Myocyte (in vitro differentiated cells): ENCODE results near the gene SAMD1. TPM values are rescaled to one million over a fixed set of nuclear protein-coding genes. Genes with fewer than 3 reads are reported as not detected.
A peak's percentile ranks its signal among the peaks of the same experiment; 100 is the strongest.
"Not testable (repeated sequence)": the region's sequence is repeated elsewhere in the genome, so short reads cannot be mapped to it uniquely, and the experiment has no call there.

Experiments
- DNase-seq: peaks from one replicate; pipeline ENCODE4 v3.0.0-alpha.2; 2012; ENCODE audit warnings: low read depth
- total RNA-seq: library from RNA; depleted of rRNA; stranded (reverse); fragments of >200 nt; gene quantifications from 2 replicates; pipeline ENCODE4 v1.2.3, GENCODE V29; 2014

The SAMD1 gene
- total RNA-seq, 1 donor from 2014 or later = 41.0 TPM

- no peak for DNase-seq
Observed at GRCh38 chr19:14061751-14062557, 28.6 kb downstream of the SAMD1 start, which contains the start of gene PALM3. TSS of gene PALM3 (minus strand) at chr19:14062076. CDS start at chr19:14061980, 96 bp downstream.

GRCh38 chr19:14061081-14061749 lies 29.3 kb downstream of the SAMD1 start:
- DNase-seq = no peak

- DNase-seq = no peak
Observed at GRCh38 chr19:14059652-14060155, 30.8 kb downstream of the SAMD1 start.

- DNase-seq = no peak
Observed at GRCh38 chr19:14059093-14059480, 31.5 kb downstream of the SAMD1 start.

GRCh38 chr19:14058182-14059092 lies 32.1 kb downstream of the SAMD1 start:
- no peak for DNase-seq

GRCh38 chr19:14056741-14057356 lies 33.7 kb downstream of the SAMD1 start:
- DNase-seq = no peak

GRCh38 chr19:14056069-14056666 lies 34.4 kb downstream of the SAMD1 start:
- no peak for DNase-seq

- DNase-seq = no peak
Observed at GRCh38 chr19:14055396-14055795, 35.2 kb downstream of the SAMD1 start.

GRCh38 chr19:14054721-14055120 lies 35.8 kb downstream of the SAMD1 start:
- DNase-seq = no peak

- DNase-seq = no peak
Observed at GRCh38 chr19:14054099-14054498, 36.5 kb downstream of the SAMD1 start.

GRCh38 chr19:14053500-14053899 lies 37.1 kb downstream of the SAMD1 start:
- no peak for DNase-seq

GRCh38 chr19:14053032-14053431 lies 37.5 kb downstream of the SAMD1 start:
- no peak for DNase-seq

GRCh38 chr19:14052470-14052869 lies 38.1 kb downstream of the SAMD1 start:
- DNase-seq = no peak

GRCh38 chr19:14051980-14052379 lies 38.6 kb downstream of the SAMD1 start:
- no peak for DNase-seq

- not testable (repeated sequence) for DNase-seq
Observed at GRCh38 chr19:14050961-14051360, 39.6 kb downstream of the SAMD1 start.

GRCh38 chr19:14050512-14050911 lies 40.0 kb downstream of the SAMD1 start:
- no peak for DNase-seq

GRCh38 chr19:14048443-14049153 lies 42.0 kb downstream of the SAMD1 start:
- DNase-seq = peak; percentile 47

GRCh38 chr19:14047866-14048265 lies 42.7 kb downstream of the SAMD1 start:
- not testable (repeated sequence) for DNase-seq

GRCh38 chr19:14042659-14043608 lies 47.6 kb downstream of the SAMD1 start:
- peak; percentile 91 for DNase-seq
